Central memory CD4-positive, alpha-beta T cell (primary cell): ENCODE results near the gene IL1RL2.
A peak's percentile ranks its signal among the peaks of the same experiment; 100 is the strongest.

Experiments
- DNase-seq: peaks from one replicate; pipeline ENCODE4 v3.0.0; 2022

The IL1RL2 gene

GRCh38 chr2:102159295-102159694 is 27.5 kb upstream of the IL1RL2 start:
- no peak for DNase-seq

GRCh38 chr2:102166189-102166845 is 20.5 kb upstream of the IL1RL2 start:
- no peak for DNase-seq

- DNase-seq, result no peak
These were observed 18.6 kb upstream of the IL1RL2 start for GRCh38 chr2:102168026-102168771.

GRCh38 chr2:102171946-102172345 is 14.9 kb upstream of the IL1RL2 start:
- DNase-seq, result no peak

GRCh38 chr2:102172745-102173144 is 14.1 kb upstream of the IL1RL2 start:
- DNase-seq, result no peak

GRCh38 chr2:102176172-102176571 is 10.7 kb upstream of the IL1RL2 start:
- no peak for DNase-seq

- DNase-seq, result no peak
These were observed 8.9 kb upstream of the IL1RL2 start for GRCh38 chr2:102177814-102178478.

GRCh38 chr2:102179061-102179460 is 7.8 kb upstream of the IL1RL2 start:
- no peak for DNase-seq

- no peak for DNase-seq
These were observed 6.8 kb upstream of the IL1RL2 start for GRCh38 chr2:102179788-102180686.

GRCh38 chr2:102180687-102180999 is 6.2 kb upstream of the IL1RL2 start:
- no peak for DNase-seq

- no peak for DNase-seq
These were observed 5.4 kb upstream of the IL1RL2 start for GRCh38 chr2:102181376-102181775.

- DNase-seq, result no peak
These were observed 4.7 kb upstream of the IL1RL2 start for GRCh38 chr2:102181919-102182635.

GRCh38 chr2:102184018-102184417 is 2.8 kb upstream of the IL1RL2 start:
- no peak for DNase-seq

GRCh38 chr2:102184568-102184967 is 2.3 kb upstream of the IL1RL2 start:
- no peak for DNase-seq

GRCh38 chr2:102185347-102185746 is 1.5 kb upstream of the IL1RL2 start:
- DNase-seq, result no peak

- peak; percentile 19 for DNase-seq
These were observed 800 bp downstream of the IL1RL2 start for GRCh38 chr2:102187496-102188150.

GRCh38 chr2:102190430-102191107 is 3.7 kb downstream of the IL1RL2 start:
- DNase-seq, result no peak

- no peak for DNase-seq
These were observed 4.7 kb downstream of the IL1RL2 start for GRCh38 chr2:102191501-102191900.

GRCh38 chr2:102193074-102193473 is 6.3 kb downstream of the IL1RL2 start:
- no peak for DNase-seq

GRCh38 chr2:102194609-102195268 is 7.9 kb downstream of the IL1RL2 start:
- no peak for DNase-seq
